Measurements from ENCODE around the gene GYG2.
"Not testable (repeated sequence)": the region's sequence is repeated elsewhere in the genome, so short reads cannot be mapped to it uniquely, and the experiment has no call there.

The GYG2 gene

GRCh38 chrX:2872671-2873277, 44.0 kb downstream of the GYG2 start:
- DNase-seq (ENCODE audit: low spot score), result no peak

GRCh38 chrX:2874222-2875135, 45.7 kb downstream of the GYG2 start:
- DNase-seq (ENCODE audit: low spot score), result no peak

GRCh38 chrX:2875136-2875481, 46.4 kb downstream of the GYG2 start:
- DNase-seq (ENCODE audit: low spot score), result no peak

GRCh38 chrX:2875798-2876399, 47.2 kb downstream of the GYG2 start:
- DNase-seq (ENCODE audit: low spot score), result peak; percentile 60

GRCh38 chrX:2878563-2878962, 49.8 kb downstream of the GYG2 start:
- DNase-seq (ENCODE audit: low spot score), result no peak

- no peak for DNase-seq (ENCODE audit: low spot score)
Observed at GRCh38 chrX:2879670-2880069, 50.9 kb downstream of the GYG2 start.

GRCh38 chrX:2883770-2884169, 55.0 kb downstream of the GYG2 start:
- no peak for DNase-seq (ENCODE audit: low spot score)

- no peak for DNase-seq (ENCODE audit: low spot score)
Observed at GRCh38 chrX:2888309-2888708, 59.6 kb downstream of the GYG2 start.

- no peak for DNase-seq (ENCODE audit: low spot score)
Observed at GRCh38 chrX:2889045-2889605, 60.4 kb downstream of the GYG2 start.

GRCh38 chrX:2889706-2890490, 61.2 kb downstream of the GYG2 start:
- not testable (repeated sequence) for DNase-seq (ENCODE audit: low spot score)

- DNase-seq (ENCODE audit: low spot score), result not testable (repeated sequence)
Observed at GRCh38 chrX:2890536-2891460, 62.1 kb downstream of the GYG2 start.

- no peak for DNase-seq (ENCODE audit: low spot score)
Observed at GRCh38 chrX:2892816-2893215, 64.1 kb downstream of the GYG2 start.

- no peak for DNase-seq (ENCODE audit: low spot score)
Observed at GRCh38 chrX:2894885-2895292, 66.2 kb downstream of the GYG2 start.

- no peak for DNase-seq (ENCODE audit: low spot score)
Observed at GRCh38 chrX:2897311-2897689, 68.6 kb downstream of the GYG2 start.

GRCh38 chrX:2897690-2898623, 69.2 kb downstream of the GYG2 start:
- not testable (repeated sequence) for DNase-seq (ENCODE audit: low spot score)

- DNase-seq (ENCODE audit: low spot score), result no peak
Observed at GRCh38 chrX:2898846-2899512, 70.2 kb downstream of the GYG2 start.

GRCh38 chrX:2901367-2902036, 72.8 kb downstream of the GYG2 start:
- no peak for DNase-seq (ENCODE audit: low spot score)

- DNase-seq (ENCODE audit: low spot score), result no peak
Observed at GRCh38 chrX:2902841-2903240, 74.1 kb downstream of the GYG2 start.

GRCh38 chrX:2903366-2903765, 74.6 kb downstream of the GYG2 start:
- DNase-seq (ENCODE audit: low spot score), result no peak
